ENCODE measurements around the gene ABCA13.

Gene ABCA13

DNA sequence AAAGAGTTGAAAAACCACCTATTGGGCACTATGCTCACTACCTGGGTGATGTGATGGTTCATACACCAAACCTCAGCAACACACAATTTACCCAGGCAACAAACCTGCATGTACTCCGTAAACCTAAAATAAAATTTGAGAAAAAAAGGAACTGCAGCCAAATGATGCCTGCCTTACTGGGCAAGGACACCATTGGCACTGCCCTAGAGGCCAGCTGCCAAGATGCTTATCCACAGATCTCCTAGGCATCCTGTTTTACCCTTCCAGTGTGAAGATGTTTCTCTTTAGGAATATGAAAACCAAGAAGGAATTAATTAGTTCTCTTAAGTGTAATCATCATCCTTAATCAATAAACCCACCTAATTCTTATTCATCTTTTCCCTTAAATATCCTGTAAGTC, 133.4 kb downstream of the ABCA13 start:
- Histone ChIP-seq H3K27me3 (ENCODE audit: insufficient read depth, poor library complexity, severe bottlenecking) (no peaks in the 10 kb centered on the region), H3K4me3 (replicated peaks; ENCODE audit: insufficient read depth, low read length) (no peak overlapping the region), H3K27ac (replicated peaks) (no peak overlapping the region)
- no peak for DNase-seq (ENCODE audit: low read depth in 1 of 2, low spot score in 1 of 2)
- TF ChIP-seq POLR2AphosphoS5 (IDR thresholded peaks at IDR 0.05; ENCODE audit: low read depth), result no peak
- TF ChIP-seq, protein P1, sequence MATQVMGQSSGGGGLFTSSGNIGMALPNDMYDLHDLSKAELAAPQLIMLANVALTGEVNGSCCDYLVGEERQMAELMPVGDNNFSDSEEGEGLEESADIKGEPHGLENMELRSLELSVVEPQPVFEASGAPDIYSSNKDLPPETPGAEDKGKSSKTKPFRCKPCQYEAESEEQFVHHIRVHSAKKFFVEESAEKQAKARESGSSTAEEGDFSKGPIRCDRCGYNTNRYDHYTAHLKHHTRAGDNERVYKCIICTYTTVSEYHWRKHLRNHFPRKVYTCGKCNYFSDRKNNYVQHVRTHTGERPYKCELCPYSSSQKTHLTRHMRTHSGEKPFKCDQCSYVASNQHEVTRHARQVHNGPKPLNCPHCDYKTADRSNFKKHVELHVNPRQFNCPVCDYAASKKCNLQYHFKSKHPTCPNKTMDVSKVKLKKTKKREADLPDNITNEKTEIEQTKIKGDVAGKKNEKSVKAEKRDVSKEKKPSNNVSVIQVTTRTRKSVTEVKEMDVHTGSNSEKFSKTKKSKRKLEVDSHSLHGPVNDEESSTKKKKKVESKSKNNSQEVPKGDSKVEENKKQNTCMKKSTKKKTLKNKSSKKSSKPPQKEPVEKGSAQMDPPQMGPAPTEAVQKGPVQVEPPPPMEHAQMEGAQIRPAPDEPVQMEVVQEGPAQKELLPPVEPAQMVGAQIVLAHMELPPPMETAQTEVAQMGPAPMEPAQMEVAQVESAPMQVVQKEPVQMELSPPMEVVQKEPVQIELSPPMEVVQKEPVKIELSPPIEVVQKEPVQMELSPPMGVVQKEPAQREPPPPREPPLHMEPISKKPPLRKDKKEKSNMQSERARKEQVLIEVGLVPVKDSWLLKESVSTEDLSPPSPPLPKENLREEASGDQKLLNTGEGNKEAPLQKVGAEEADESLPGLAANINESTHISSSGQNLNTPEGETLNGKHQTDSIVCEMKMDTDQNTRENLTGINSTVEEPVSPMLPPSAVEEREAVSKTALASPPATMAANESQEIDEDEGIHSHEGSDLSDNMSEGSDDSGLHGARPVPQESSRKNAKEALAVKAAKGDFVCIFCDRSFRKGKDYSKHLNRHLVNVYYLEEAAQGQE (IDR thresholded peaks at IDR 0.05; ENCODE audit: insufficient replicate concordance, low read depth), result no peak
- TF ChIP-seq SPI1 (IDR thresholded peaks at IDR 0.05; ENCODE audit: borderline replicate concordance, low read depth), result no peak
- no peak for TF ChIP-seq CTCF (IDR thresholded peaks at IDR 0.05; ENCODE audit: insufficient read depth, low read length)
- no peak for TF ChIP-seq GABPA (IDR thresholded peaks at IDR 0.05; ENCODE audit: low read depth)

DNA sequence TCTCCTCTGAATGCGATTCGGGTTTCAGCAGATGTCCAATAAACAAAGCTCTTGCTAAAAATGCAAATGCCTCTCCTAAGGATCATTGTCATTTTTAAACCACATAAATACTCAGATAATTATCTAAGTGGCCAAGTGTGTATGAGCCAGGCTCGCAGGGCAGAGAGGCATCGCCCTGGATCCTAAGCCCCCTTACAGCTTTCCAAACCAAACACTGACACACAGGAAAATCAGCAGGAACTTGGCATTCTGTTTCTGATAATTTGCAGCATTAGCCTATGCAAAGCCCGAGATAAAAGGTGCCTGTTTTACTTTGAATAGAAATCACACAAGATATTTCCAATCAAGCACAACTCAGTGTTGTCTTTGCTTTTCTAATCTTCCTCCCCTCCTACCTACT, 134.4 kb downstream of the ABCA13 start:
- Histone ChIP-seq H3K27ac (replicated peaks) (no peak overlapping the region), H3K4me3 (replicated peaks; ENCODE audit: insufficient read depth, low read length) (no peak overlapping the region), H3K27me3 (ENCODE audit: insufficient read depth, poor library complexity, severe bottlenecking) (no peaks in the 10 kb centered on the region)
- TF ChIP-seq POLR2AphosphoS5 (IDR thresholded peaks at IDR 0.05; ENCODE audit: low read depth) (no peak), CTCF (IDR thresholded peaks at IDR 0.05; ENCODE audit: insufficient read depth, low read length) (no peak), GABPA (IDR thresholded peaks at IDR 0.05; ENCODE audit: low read depth) (no peak), SPI1 (IDR thresholded peaks at IDR 0.05; ENCODE audit: borderline replicate concordance, low read depth) (no peak)
- TF ChIP-seq, protein P1 (IDR thresholded peaks at IDR 0.05; ENCODE audit: insufficient replicate concordance, low read depth), result no peak
- DNase-seq (ENCODE audit: low read depth in 1 of 2, low spot score in 1 of 2), result no peak

GRCh38 chr7:48307041-48307714, 135.9 kb downstream of the ABCA13 start:
- no peak for DNase-seq (ENCODE audit: low read depth in 1 of 2, low spot score in 1 of 2)
- Histone ChIP-seq H3K27me3 (ENCODE audit: insufficient read depth, poor library complexity, severe bottlenecking) (no peaks in the 10 kb centered on the region), H3K27ac (replicated peaks) (no peak overlapping the region), H3K4me3 (replicated peaks; ENCODE audit: insufficient read depth, low read length) (no peak overlapping the region)
- TF ChIP-seq SPI1 (IDR thresholded peaks at IDR 0.05; ENCODE audit: borderline replicate concordance, low read depth), result no peak
- TF ChIP-seq CTCF (IDR thresholded peaks at IDR 0.05; ENCODE audit: insufficient read depth, low read length), result no peak
- TF ChIP-seq GABPA (IDR thresholded peaks at IDR 0.05; ENCODE audit: low read depth), result no peak
- TF ChIP-seq, protein P1 (IDR thresholded peaks at IDR 0.05; ENCODE audit: insufficient replicate concordance, low read depth), result no peak
- TF ChIP-seq POLR2AphosphoS5 (IDR thresholded peaks at IDR 0.05; ENCODE audit: low read depth), result no peak
